Measurements from ENCODE around the gene LHX4. TPM values are rescaled to one million over a fixed set of nuclear protein-coding genes. Genes with fewer than 3 reads are reported as not detected.

LHX4 gene
- total and polyA plus RNA-seq, 9 of the 15 experiments (the other 6 are each of a cell fraction or from before 2014, with no cell fraction given) = 0.01 to 0.11 (median 0.07) TPM; not detected in 5

GRCh38 chr1:180271272-180272255, 41.5 kb downstream of the LHX4 start (continued):
- TF ChIP-seq ATF3 (IDR thresholded peaks at IDR 0.05) (peak; percentile 78), ATF3 (CRISPR knock-in tag; conservative IDR thresholded peaks at IDR 0.05) (no peak), ZHX1 (conservative IDR thresholded peaks at IDR 0.05; ENCODE audit: low read length) (no peak), ZBTB1 (CRISPR knock-in tag; IDR thresholded peaks at IDR 0.05; ENCODE audit: borderline replicate concordance, low read depth) (no peak), ASH1L (IDR thresholded peaks at IDR 0.05; ENCODE audit: borderline replicate concordance, low read depth, partially characterized antibody) (no peak), CBFA2T2 (conservative IDR thresholded peaks at IDR 0.05) (peak; percentile 81), RCOR1 (IDR thresholded peaks at IDR 0.05; ENCODE audit: borderline replicate concordance in 1 of 2, low read depth in 2 of 2, low read length in 2 of 2) (peak in 1 of 2 experiments; percentile 87; a peak in 2 of 4 replicates), TOE1 (IDR thresholded peaks at IDR 0.05; ENCODE audit: borderline replicate concordance) (no peak), TOE1 (CRISPR knock-in tag; IDR thresholded peaks at IDR 0.05; ENCODE audit: borderline replicate concordance, low read depth) (0 out of 2 replicates have a peak, but pooled peaks have one; percentile 80), HNRNPUL1 (IDR thresholded peaks at IDR 0.05; ENCODE audit: low read length) (no peak), TARDBP (IDR thresholded peaks at IDR 0.05) (no peak), NCOA2 (IDR thresholded peaks at IDR 0.05; ENCODE audit: partially characterized antibody in 2 of 2) (no peak), CTBP1 (IDR thresholded peaks at IDR 0.05; ENCODE audit: borderline replicate concordance) (peak; percentile 66; the same call in 1 of the 2 replicates), SIRT6 (IDR thresholded peaks at IDR 0.05; ENCODE audit: low read depth, low read length) (no peak)
- TF ChIP-seq, protein P1, sequence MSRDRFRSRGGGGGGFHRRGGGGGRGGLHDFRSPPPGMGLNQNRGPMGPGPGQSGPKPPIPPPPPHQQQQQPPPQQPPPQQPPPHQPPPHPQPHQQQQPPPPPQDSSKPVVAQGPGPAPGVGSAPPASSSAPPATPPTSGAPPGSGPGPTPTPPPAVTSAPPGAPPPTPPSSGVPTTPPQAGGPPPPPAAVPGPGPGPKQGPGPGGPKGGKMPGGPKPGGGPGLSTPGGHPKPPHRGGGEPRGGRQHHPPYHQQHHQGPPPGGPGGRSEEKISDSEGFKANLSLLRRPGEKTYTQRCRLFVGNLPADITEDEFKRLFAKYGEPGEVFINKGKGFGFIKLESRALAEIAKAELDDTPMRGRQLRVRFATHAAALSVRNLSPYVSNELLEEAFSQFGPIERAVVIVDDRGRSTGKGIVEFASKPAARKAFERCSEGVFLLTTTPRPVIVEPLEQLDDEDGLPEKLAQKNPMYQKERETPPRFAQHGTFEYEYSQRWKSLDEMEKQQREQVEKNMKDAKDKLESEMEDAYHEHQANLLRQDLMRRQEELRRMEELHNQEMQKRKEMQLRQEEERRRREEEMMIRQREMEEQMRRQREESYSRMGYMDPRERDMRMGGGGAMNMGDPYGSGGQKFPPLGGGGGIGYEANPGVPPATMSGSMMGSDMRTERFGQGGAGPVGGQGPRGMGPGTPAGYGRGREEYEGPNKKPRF (IDR thresholded peaks at IDR 0.05; ENCODE audit: low read depth, low read length) = no peak
- TF ChIP-seq, protein P2, sequence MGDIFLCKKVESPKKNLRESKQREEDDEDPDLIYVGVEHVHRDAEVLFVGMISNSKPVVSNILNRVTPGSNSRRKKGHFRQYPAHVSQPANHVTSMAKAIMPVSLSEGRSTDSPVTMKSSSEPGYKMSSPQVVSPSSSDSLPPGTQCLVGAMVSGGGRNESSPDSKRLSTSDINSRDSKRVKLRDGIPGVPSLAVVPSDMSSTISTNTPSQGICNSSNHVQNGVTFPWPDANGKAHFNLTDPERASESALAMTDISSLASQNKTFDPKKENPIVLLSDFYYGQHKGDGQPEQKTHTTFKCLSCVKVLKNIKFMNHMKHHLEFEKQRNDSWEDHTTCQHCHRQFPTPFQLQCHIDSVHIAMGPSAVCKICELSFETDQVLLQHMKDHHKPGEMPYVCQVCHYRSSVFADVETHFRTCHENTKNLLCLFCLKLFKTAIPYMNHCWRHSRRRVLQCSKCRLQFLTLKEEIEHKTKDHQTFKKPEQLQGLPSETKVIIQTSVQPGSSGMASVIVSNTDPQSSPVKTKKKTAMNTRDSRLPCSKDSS (IDR thresholded peaks at IDR 0.05; ENCODE audit: low read depth, partially characterized antibody) = no peak

Measured in K562 (cell line).